HepG2 (cell line): Measurements from ENCODE around the gene PCA3. TPM values are rescaled to one million over a fixed set of nuclear protein-coding genes. Genes with fewer than 3 reads are reported as not detected.

Experiments used
- ATAC-seq: fragments of 200-7000 bp; cut with Tn5 transposase; 3 replicates; pipeline ENCODE4 v1.9.1; 2020; ENCODE audit warnings: mild to moderate bottlenecking, moderate library complexity
- BruUV-seq: library from RNA; stranded (reverse); fragments of 400-500 nt; replicated peaks from 2 replicates; lab custom pipeline; 2021; lab: Mats Ljungman, UMichigan
- CTCF ChIA-PET: fragments of 300-600 bp; formaldehyde crosslinking; extraction: SDS; loops from one replicate; lab custom pipeline; 2021; ENCODE audit warnings: low total read pairs, inconsistent platforms, low intra/inter-chr PET ratio; lab: Yijun Ruan, JAX
- POLR2A ChIA-PET: fragments of 350-600 bp; sonication (Branson Sonifier 250); formaldehyde crosslinking; loops from one replicate; lab custom pipeline; 2020; ENCODE audit warnings: antibody characterized with exemption, inconsistent platforms; lab: Yijun Ruan, JAX
- DNase-seq: peaks from one replicate; pipeline ENCODE4 v3.0.0-alpha.2; 2015; ENCODE audit warnings: low spot score
- FAIRE-seq: peaks from 3 replicates; lab custom pipeline; 2011; peaks lifted over from hg19 to GRCh38; lab: Jason Lieb, UNC
- H2AFZ ChIP-seq: one replicate; pipeline ENCODE4 v1.6.1; 2011; ENCODE audit warnings: low read length, inconsistent platforms
- H3K27ac ChIP-seq: fragments of 300-600 bp; 3 replicates; pipeline ENCODE4 v1.8.0; 2011; ENCODE audit warnings: mixed run types, mild to moderate bottlenecking, mixed read lengths, low read length, inconsistent platforms; ENCODE audit not compliant: insufficient read depth; ENCODE audit errors: extremely low read length
- H3K27me3 ChIP-seq, 2 experiments: fragments of 200-600 bp in 1 of 2; 2 replicates in 1 of 2; 3 replicates in 1 of 2; pipeline versions ENCODE4 v1.6.0 to v1.8.0; 2011; ENCODE audit warnings: low read length in 2 of 2, mild to moderate bottlenecking in 2 of 2, moderate library complexity in 2 of 2, inconsistent platforms in 1 of 2; ENCODE audit not compliant: insufficient read depth in 2 of 2, control insufficient read depth in 1 of 2
- H3K36me3 ChIP-seq, 2 experiments: fragments of 200-600 bp in 1 of 2; replicated peaks in 1 of 2; 2 replicates in 1 of 2; 3 replicates in 1 of 2; pipeline versions ENCODE4 v1.5.1 to v1.8.0; 2011; ENCODE audit warnings: low read length in 2 of 2, inconsistent platforms in 1 of 2; ENCODE audit not compliant: insufficient read depth in 2 of 2, control insufficient read depth in 1 of 2
- H3K4me1 ChIP-seq: 2 replicates; pipeline ENCODE4 v1.5.1; 2012; ENCODE audit warnings: low read length, inconsistent platforms; ENCODE audit not compliant: insufficient read depth
- H3K4me2 ChIP-seq: 2 replicates; pipeline ENCODE4 v1.6.0; 2011; ENCODE audit warnings: low read depth, low read length, inconsistent platforms
- H3K4me3 ChIP-seq, 3 experiments: fragments of 200-600 bp in 1 of 3; sonication (generic), shearing (Covaris generic) in 1 of 3; replicated peaks in 1 of 3; 2 replicates each; pipeline ENCODE4 v1.5.1; 2011 to 2016; ENCODE audit warnings: low read length in 3 of 3, inconsistent platforms in 2 of 3, low read depth in 2 of 3, mild to moderate bottlenecking in 2 of 3, control low read depth in 1 of 3, mixed read lengths in 1 of 3; ENCODE audit not compliant: insufficient read depth in 1 of 3
- H3K79me2 ChIP-seq: one replicate; pipeline ENCODE4 v1.6.1; 2011; ENCODE audit warnings: low read length, inconsistent platforms; ENCODE audit not compliant: insufficient read depth
- H3K9ac ChIP-seq: 2 replicates; pipeline ENCODE4 v1.6.0; 2011; ENCODE audit warnings: mild to moderate bottlenecking, low read depth, low read length, inconsistent platforms; ENCODE audit not compliant: insufficient read depth
- H3K9me3 ChIP-seq: 2 replicates; pipeline ENCODE4 v1.5.1; 2012; ENCODE audit warnings: mild to moderate bottlenecking, low read length
- H4K20me1 ChIP-seq: 2 replicates; pipeline ENCODE4 v1.6.0; 2011; ENCODE audit warnings: inconsistent platforms, mild to moderate bottlenecking, low read length, moderate library complexity; ENCODE audit not compliant: insufficient read depth
- DMAP1 ChIP-seq: IDR thresholded peaks from 2 replicates; pipeline ENCODE4 v1.6.1; 2016
- MED8 ChIP-seq: sonication (generic); formaldehyde crosslinking; IDR thresholded peaks from 2 replicates; pipeline ENCODE4 v1.8.1; 2023; ENCODE audit warnings: mild to moderate bottlenecking, missing genetic modification reagents; ENCODE audit not compliant: insufficient replicate concordance
- PITX1 ChIP-seq: sonication (generic); formaldehyde crosslinking; IDR thresholded peaks from 2 replicates; pipeline ENCODE4 v1.5.1; 2020; ENCODE audit warnings: mild to moderate bottlenecking, missing genetic modification reagents
- POGK ChIP-seq: sonication (generic); formaldehyde crosslinking; conservative IDR thresholded peaks from 2 replicates; pipeline ENCODE4 v1.8.0; 2022; ENCODE audit warnings: mild to moderate bottlenecking, moderate library complexity, missing genetic modification reagents
- RELA ChIP-seq: sonication (generic); formaldehyde crosslinking; IDR thresholded peaks from 2 replicates; pipeline ENCODE4 v1.4.0; 2020; ENCODE audit warnings: missing genetic modification reagents
- STAG1 ChIP-seq: sonication (generic); formaldehyde crosslinking; IDR thresholded peaks from 2 replicates; pipeline ENCODE4 v1.4.0; 2020; ENCODE audit warnings: missing genetic modification reagents
- WGBS: methylation state at CpG from one replicate; pipeline ENCODE4 v1.1.6; 2017; ENCODE audit warnings: low lambda C conversion rate; 5-methylcytosine and 5-hydroxymethylcytosine counted together
- in situ Hi-C: cut with HindIII; loops from 2 replicates; pipeline ENCODE4 v1.10.0; 2017; ENCODE audit warnings: low pct_unique_long_range_greater_than_20kb; ENCODE audit not compliant: extremely low pct_ligation_motif_present
- intact Hi-C: fragments of 100-400 bp; cut with micrococcal nuclease; formaldehyde crosslinking; loops from one replicate; pipeline ENCODE4 v1.10.0; 2022; ENCODE audit not compliant: unreplicated experiment
- polyA plus RNA-seq, 8 experiments: library from polyadenylated mRNA; depleted of rRNA in 3 of 8; stranded (reverse) in 7 of 8; unstranded in 1 of 8; fragments of >200 nt; fragmentation: Illumina TruSeq in 4 of 8; extraction: Trizol in 4 of 8; gene quantifications; 2 replicates each; pipeline versions ENCODE4 v1.2.1 to v1.2.3, GENCODE V29; 2011 to 2016; ENCODE audit warnings: low read depth in 4 of 8, missing spikeins in 1 of 8, mixed read lengths in 1 of 8; ENCODE audit not compliant: insufficient read depth in 1 of 8
- total RNA-seq, 5 experiments: library from RNA; depleted of rRNA; stranded (reverse); fragments of >200 nt; fragmentation: Illumina TruSeq; extraction: Trizol; gene quantifications; 2 replicates each; pipeline ENCODE4 v1.2.3, GENCODE V29; 2016; ENCODE audit warnings: low read depth in 1 of 5

PCA3 gene
- total and polyA plus RNA-seq, 2 of the 13 experiments (the other 11 are each of a cell fraction or from before 2014, with no cell fraction given), result not detected

GRCh38 chr9:76718166-76718565, 46.1 kb upstream of the PCA3 start (continued):
- TF ChIP-seq POGK, result no peak

GRCh38 chr9:76720245-76720644, 44.0 kb upstream of the PCA3 start:
- Histone ChIP-seq H3K27me3 (0 out of 5 replicates have a peak, but pooled peaks cover 0 to 4% of the 10 kb centered on the region in 2 experiments), H2AFZ (no peak overlapping the region), H3K27ac (no peak overlapping the region), H3K4me2 (no peak overlapping the region), H3K36me3 (no peaks in the 10 kb centered on the region), H3K9me3 (no peaks in the 10 kb centered on the region), H3K4me3 (no peak overlapping the region), H4K20me1 (no peaks in the 10 kb centered on the region), H3K4me1 (no peaks in the 10 kb centered on the region), H3K79me2 (no peaks in the 10 kb centered on the region), H3K9ac (no peak overlapping the region)
- POLR2A ChIA-PET, result no interaction called here
- intact Hi-C loops, result no loop called here
- CTCF ChIA-PET, result no interaction called here
- 15% methylated on average over 3 of the region's 3 CpGs for WGBS
- no TSS peak for BruUV-seq
- no peak for DNase-seq
- in situ Hi-C loops, result no loop called here
- TF ChIP-seq DMAP1 (CRISPR knock-in tag), result no peak
- no peak for TF ChIP-seq MED8 (CRISPR knock-in tag)
- no peak for TF ChIP-seq STAG1 (CRISPR knock-in tag)
- no peak for TF ChIP-seq PITX1 (CRISPR knock-in tag)
- TF ChIP-seq RELA (CRISPR knock-in tag), result no peak
- no peak for ATAC-seq
- no peak for FAIRE-seq
